Suprapubic skin (tissue), 4 donors: Measurements from ENCODE around the gene TMEM72. TPM values are rescaled to one million over a fixed set of nuclear protein-coding genes. Genes with fewer than 3 reads are reported as not detected.

Experiments
- DNase-seq, 2 donors: peaks; one replicate each; pipeline ENCODE4 v3.0.0-alpha.2; 2019; ENCODE audit warnings: low spot score in 2 of 2
- H3K27ac ChIP-seq: fragments of 200-600 bp; sonication (generic); one replicate; pipeline ENCODE4 v1.5.1; 2019
- H3K27me3 ChIP-seq: fragments of 200-600 bp; sonication (generic); one replicate; pipeline ENCODE4 v1.5.1; 2019
- H3K36me3 ChIP-seq: fragments of 200-600 bp; sonication (generic); one replicate; pipeline ENCODE4 v1.5.1; 2019
- H3K4me1 ChIP-seq: fragments of 200-600 bp; sonication (generic); one replicate; pipeline ENCODE4 v1.5.1; 2019
- H3K4me3 ChIP-seq: fragments of 200-600 bp; sonication (generic); one replicate; pipeline ENCODE4 v1.5.1; 2019; ENCODE audit warnings: mild to moderate bottlenecking
- H3K9me3 ChIP-seq: fragments of 200-600 bp; sonication (generic); one replicate; pipeline ENCODE4 v1.5.1; 2019
- EP300 ChIP-seq: sonication (generic); formaldehyde crosslinking; IDR thresholded peaks from one replicate; pipeline ENCODE4 v1.6.1; 2017; ENCODE audit warnings: antibody characterized with exemption
- POLR2A ChIP-seq, 2 donors: fragments of 450-650 bp; IDR thresholded peaks; one replicate each; pipeline ENCODE4 v1.6.1; 2017; ENCODE audit warnings: antibody characterized with exemption in 2 of 2, mild to moderate bottlenecking in 2 of 2, moderate library complexity in 2 of 2
- POLR2AphosphoS5 ChIP-seq, 3 donors: sonication (generic); formaldehyde crosslinking; IDR thresholded peaks; one replicate each; pipeline ENCODE4 v1.6.1; 2017; ENCODE audit warnings: antibody characterized with exemption in 3 of 3
- WGBS: methylation state at CpG from one replicate; pipeline ENCODE4 v1.1.5; 2018; 5-methylcytosine and 5-hydroxymethylcytosine counted together
- total RNA-seq, 4 donors: library from RNA; depleted of rRNA; stranded (reverse); fragments of >200 nt; gene quantifications; one replicate each; pipeline ENCODE4 v1.1.0, GENCODE V29; 2016
- TF ChIP-seq, protein P1 (sequence below), 2 donors: fragments of 200-600 bp in 1 of 2; fragments of 450-650 bp in 1 of 2; sonication (generic) in 1 of 2; IDR thresholded peaks; one replicate each; pipeline ENCODE4 v1.5.1; 2016 to 2019; ENCODE audit warnings: antibody characterized with exemption in 2 of 2, mild to moderate bottlenecking in 1 of 2, moderate library complexity in 1 of 2

Gene TMEM72
- total RNA-seq, 4 donors from 2014 or later: not detected

DNA sequence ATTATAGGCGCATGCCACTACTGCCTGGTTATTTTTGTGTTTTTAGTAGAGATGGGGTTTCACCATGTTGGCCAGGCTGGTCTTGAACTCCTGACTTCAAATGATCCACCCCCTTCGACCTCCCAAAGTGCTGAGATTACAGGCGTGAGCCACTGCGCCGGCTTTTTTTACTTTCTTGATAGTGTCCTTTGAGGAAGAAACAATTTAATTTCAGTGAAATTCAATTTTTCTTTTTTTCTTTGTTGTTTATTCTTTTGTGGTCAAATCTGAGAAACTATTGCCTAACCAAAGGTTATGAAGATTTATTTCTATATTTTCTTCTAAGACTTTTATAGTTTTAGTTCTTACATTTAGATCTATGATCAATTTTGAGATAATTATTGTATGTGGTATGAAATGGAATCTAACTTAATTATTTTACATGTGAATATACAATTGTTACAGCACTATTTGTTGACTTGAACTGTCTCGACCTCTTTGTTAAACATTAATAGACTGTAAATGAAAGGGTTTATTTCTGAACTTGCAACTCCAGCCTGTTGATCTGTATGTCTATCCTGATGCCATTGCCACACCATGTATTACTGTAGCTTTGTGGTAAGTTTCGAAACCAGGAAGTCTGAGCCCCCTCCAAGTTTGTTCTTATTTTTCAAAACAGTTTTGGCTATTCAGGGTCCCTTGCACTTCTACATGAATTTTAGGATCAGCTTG is 28.7 kb downstream of the TMEM72 start:
- Histone ChIP-seq H3K4me1 (peaks cover 17% of the 10 kb centered on the region), H3K4me3 (no peak overlapping the region), H3K36me3 (no peaks in the 10 kb centered on the region), H3K27ac (no peak overlapping the region), H3K9me3 (peaks cover 3% of the 10 kb centered on the region), H3K27me3 (no peaks in the 10 kb centered on the region)
- TF ChIP-seq, protein P1, sequence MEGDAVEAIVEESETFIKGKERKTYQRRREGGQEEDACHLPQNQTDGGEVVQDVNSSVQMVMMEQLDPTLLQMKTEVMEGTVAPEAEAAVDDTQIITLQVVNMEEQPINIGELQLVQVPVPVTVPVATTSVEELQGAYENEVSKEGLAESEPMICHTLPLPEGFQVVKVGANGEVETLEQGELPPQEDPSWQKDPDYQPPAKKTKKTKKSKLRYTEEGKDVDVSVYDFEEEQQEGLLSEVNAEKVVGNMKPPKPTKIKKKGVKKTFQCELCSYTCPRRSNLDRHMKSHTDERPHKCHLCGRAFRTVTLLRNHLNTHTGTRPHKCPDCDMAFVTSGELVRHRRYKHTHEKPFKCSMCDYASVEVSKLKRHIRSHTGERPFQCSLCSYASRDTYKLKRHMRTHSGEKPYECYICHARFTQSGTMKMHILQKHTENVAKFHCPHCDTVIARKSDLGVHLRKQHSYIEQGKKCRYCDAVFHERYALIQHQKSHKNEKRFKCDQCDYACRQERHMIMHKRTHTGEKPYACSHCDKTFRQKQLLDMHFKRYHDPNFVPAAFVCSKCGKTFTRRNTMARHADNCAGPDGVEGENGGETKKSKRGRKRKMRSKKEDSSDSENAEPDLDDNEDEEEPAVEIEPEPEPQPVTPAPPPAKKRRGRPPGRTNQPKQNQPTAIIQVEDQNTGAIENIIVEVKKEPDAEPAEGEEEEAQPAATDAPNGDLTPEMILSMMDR (IDR thresholded peaks at IDR 0.05): no peak
- DNase-seq: no peak
- WGBS: 89% methylated on average over 7 of the region's 7 CpGs

DNA sequence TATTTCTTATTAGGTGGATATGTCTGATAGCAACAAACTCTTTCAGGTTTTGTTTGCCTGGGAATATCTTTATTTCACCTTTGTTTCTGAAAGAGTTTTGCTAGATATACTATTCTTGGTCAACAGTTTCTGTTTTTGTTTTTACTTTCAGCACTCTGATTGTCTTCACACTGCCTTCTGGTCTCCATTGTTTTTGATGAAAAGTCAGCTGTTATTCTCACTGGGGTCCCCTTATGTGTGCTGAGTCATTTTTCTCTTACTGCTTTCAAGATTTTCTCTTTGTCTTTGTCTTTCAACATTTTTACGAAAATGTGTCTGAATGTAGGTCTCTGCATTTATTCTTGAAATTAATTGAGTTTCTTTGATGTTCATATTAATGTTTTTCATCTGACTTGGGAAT is 33.2 kb downstream of the TMEM72 start:
- DNase-seq: no peak
- Histone ChIP-seq H3K4me3 (no peak overlapping the region), H3K27me3 (no peaks in the 10 kb centered on the region), H3K9me3 (peaks cover 3% of the 10 kb centered on the region), H3K27ac (no peak overlapping the region), H3K4me1 (no peaks in the 10 kb centered on the region), H3K36me3 (no peaks in the 10 kb centered on the region)
- TF ChIP-seq, protein P1 (IDR thresholded peaks at IDR 0.05): no peak
- TF ChIP-seq EP300 (no peak), POLR2A (IDR thresholded peaks at IDR 0.05) (no peak), POLR2AphosphoS5 (IDR thresholded peaks at IDR 0.05) (no peak)
- 89% methylated on average over 1 of the region's 1 CpG for WGBS

DNA sequence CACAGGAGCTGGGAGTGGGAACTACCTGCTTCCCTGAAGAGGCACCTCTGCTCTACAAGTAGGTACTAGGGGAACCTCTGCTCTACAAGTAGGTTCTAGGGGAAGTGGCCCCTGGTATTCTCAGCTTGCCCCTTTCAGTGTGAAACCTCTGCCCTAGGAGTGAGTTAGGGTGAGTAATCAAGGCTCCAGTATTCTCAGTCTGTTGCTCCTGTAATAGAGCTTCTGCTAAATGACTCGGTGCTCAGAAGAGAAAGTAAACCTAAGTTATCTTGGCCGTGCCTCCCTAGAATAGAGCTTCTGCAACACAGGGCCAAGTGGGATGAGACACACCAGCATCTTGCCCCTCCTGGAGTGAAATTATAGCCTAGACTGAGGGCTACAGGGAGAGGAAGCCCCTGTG is 35.1 kb downstream of the TMEM72 start:
- 56% methylated on average over 2 of the region's 2 CpGs for WGBS
- no peaks in the 10 kb centered on the region for H3K36me3 ChIP-seq

DNA sequence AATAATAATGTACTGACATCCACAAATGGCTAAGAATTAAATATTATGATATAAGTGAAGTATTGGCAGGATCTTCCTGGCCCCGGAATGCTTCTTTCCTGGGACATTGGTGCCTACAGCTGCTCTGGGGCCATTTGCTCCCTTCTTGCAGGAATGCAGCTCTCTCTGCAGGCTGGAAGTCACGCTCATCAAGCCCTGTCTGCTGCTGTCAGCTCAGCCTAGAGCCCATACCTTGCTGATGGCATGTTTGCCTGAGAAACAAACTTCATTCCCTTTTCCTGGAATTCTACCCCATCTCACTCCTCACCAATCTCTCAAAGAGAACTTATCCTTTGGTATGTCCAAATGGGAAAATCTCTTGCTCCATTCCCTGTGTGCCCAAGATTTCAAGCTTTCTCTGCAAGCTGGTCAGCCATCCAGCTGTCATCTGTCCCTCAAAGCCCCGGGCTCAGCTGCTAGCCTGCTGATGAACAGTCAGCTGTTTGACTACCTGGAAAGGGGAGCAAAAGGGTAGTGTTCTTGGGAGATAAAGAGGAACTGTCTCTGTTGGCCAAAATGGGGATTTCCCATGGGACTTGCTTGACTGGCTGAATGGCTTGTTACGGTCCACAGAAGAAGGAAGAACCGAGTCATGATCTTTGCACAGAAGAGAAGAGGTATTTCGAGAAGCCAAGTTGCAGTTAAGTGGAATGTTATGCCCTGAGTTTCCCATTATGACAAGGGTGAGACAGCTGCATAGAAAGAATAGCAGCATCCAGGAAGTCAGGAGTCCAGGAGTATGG is 36.4 kb downstream of the TMEM72 start:
- Histone ChIP-seq H3K4me3 (no peak overlapping the region), H3K27me3 (no peaks in the 10 kb centered on the region), H3K27ac (no peak overlapping the region), H3K9me3 (no peaks in the 10 kb centered on the region), H3K36me3 (no peaks in the 10 kb centered on the region), H3K4me1 (no peaks in the 10 kb centered on the region)
- 75% methylated on average over 6 of the region's 6 CpGs for WGBS
- no peak for DNase-seq
- TF ChIP-seq POLR2A (IDR thresholded peaks at IDR 0.05): no peak
- TF ChIP-seq, protein P1 (IDR thresholded peaks at IDR 0.05): no peak
- no peak for TF ChIP-seq POLR2AphosphoS5 (IDR thresholded peaks at IDR 0.05)
- no peak for TF ChIP-seq EP300

More for the DNA sequence above, 35.1 kb downstream of the TMEM72 start:
- no peak for TF ChIP-seq POLR2AphosphoS5 (IDR thresholded peaks at IDR 0.05)
- Histone ChIP-seq H3K4me1 (no peaks in the 10 kb centered on the region), H3K9me3 (no peaks in the 10 kb centered on the region), H3K4me3 (no peak overlapping the region), H3K27ac (no peak overlapping the region), H3K27me3 (no peaks in the 10 kb centered on the region)
- peak in 1 of 2 donors; percentile 24 for DNase-seq

DNA sequence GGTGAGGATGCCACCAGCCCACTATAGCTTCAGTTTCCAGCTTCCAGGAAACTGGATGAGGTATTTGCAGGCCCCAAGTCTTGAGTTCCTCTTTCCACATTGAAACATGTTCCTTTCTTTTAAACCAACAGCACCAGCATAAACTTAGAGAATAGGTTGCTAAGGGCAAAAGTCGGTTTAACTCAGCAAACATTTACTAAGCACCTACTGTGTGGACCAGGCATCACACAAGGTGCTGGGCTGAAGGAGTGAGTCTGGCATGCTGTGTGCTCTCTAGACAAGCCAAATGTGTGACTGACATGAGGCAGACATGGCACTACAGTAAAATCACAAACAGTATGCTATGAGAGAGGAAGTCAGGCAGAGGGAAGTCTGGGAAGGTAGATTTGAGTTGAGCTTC is 37.5 kb downstream of the TMEM72 start:
- WGBS: 90% methylated on average over 1 of the region's 1 CpG
- no peaks in the 10 kb centered on the region for H3K27me3 ChIP-seq
- no peaks in the 10 kb centered on the region for H3K4me1 ChIP-seq
- no peak for DNase-seq
- TF ChIP-seq, protein P1 (IDR thresholded peaks at IDR 0.05): no peak
- TF ChIP-seq POLR2AphosphoS5 (IDR thresholded peaks at IDR 0.05): no peak
- TF ChIP-seq POLR2A (IDR thresholded peaks at IDR 0.05): no peak
- no peak for TF ChIP-seq EP300
- H3K9me3 ChIP-seq: no peaks in the 10 kb centered on the region
- no peaks in the 10 kb centered on the region for H3K36me3 ChIP-seq
- no peak overlapping the region for H3K27ac ChIP-seq
- no peak overlapping the region for H3K4me3 ChIP-seq
